ENCODE measurements around the gene EPB41L4A. TPM values are rescaled to one million over a fixed set of nuclear protein-coding genes. Genes with fewer than 3 reads are reported as not detected.
"Not testable (repeated sequence)": the region's sequence is repeated elsewhere in the genome, so short reads cannot be mapped to it uniquely, and the experiment has no call there.

EPB41L4A gene
- total RNA-seq, 1 experiment from 2014 or later: 0.87 TPM

DNA sequence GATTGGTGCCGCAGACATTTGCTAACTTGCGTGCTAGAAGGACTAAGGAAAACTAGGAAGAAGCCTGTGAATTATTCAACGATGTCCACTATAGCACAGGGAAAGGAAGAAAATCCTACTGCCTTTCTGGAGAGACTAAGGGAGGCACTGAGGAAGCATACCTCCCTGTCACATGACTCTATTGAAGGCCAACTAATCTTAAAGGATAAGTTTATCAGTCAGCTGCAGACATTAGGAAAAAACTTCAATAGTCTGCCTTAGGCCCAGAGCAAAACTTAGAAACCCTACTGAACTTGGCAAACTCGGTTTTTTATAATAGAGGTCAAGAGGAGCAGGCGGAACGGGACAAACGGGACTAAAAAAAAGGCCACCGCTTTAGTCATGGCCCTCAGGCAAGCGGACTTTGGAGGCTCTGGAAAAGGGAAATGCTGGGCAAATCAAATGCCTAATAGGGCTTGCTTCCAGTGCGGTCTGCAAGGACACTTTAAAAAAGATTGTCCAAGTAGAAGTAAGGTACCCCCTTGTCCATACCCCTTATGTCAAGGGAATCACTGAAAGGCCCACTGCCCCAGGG is 28.2 kb upstream of the EPB41L4A start:
- ATAC-seq; H3K4me3 ChIP-seq (ENCODE audit: low read depth in 2 of 2, low read length in 2 of 2); H3K4me1 ChIP-seq (ENCODE audit: control insufficient read depth, insufficient read depth, low read length); in situ Hi-C loops (cut with HindIII; ENCODE audit: low pct_unique_long_range_greater_than_20kb, low sequenced_read_pairs); BruUV-seq (replicated peaks); H3K27ac ChIP-seq (ENCODE audit: low read length); intact Hi-C loops (cut with micrococcal nuclease; ENCODE audit: unreplicated experiment); CTCF ChIA-PET; H3K36me3 ChIP-seq (ENCODE audit: control insufficient read depth, insufficient read depth, low read length); H3K27me3 ChIP-seq (ENCODE audit: control insufficient read depth, insufficient read depth, low read length); H3K9me3 ChIP-seq (ENCODE audit: control insufficient read depth, insufficient read depth, low read depth, low read length); POLR2A ChIA-PET; DNase-seq (ENCODE audit: low read depth, low spot score): not testable (repeated sequence)

DNA sequence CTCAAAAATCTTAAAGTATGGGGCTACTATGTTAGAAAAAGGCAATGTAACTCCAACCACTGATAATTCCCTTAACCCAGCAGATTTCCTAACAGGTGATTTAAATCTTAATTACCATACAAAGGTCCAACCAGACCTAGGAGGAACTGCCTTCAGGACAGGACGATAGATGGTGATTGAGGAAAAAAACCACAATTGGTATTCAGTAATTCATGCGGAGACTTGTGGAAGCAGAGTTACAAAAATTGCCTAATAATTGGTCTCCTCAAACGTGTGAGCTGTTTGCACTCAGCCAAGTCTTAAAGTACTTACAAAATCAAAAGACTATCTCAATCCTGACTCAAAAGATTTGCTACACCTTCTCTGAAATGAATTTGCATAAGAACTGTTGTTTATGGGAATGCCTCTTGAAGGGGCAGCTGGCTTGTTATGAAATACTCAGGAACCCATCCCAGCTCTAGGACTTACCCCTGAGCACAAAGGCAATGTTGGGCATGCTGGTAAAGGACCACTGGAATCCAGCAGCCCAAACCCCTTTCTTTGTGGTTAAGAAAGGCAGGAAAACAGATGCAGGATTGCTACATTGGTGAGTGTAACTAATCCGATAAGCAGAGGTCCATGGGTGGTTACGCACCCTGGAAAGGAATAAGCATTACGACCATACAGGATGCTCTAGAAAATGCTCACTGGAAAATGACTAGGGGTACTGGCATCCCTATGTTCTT is 26.7 kb upstream of the EPB41L4A start:
- ATAC-seq: no peak
- POLR2A ChIA-PET: no interaction called here
- CTCF ChIA-PET: no interaction called here

DNA sequence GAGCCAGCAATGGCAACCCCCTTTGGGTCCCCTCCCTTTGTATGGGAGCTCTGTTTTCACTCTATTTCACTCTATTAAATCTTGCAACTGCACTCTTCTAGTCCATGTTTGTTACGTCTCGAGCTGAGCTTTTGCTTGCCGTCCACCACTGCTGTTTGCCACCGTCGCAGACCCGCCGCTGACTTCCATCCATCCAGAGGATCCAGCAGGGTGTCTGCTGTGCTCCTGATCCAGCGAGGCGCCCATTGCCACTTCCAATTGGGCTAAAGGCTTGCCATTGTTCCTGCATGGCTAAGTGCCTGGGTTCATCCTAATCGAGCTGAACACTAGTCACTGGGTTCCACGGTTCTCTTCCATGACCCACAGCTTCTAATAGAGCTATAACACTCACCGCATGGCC is 24.9 kb upstream of the EPB41L4A start:
- H3K4me1 ChIP-seq (ENCODE audit: control insufficient read depth, insufficient read depth, low read length); ATAC-seq; CTCF ChIA-PET; in situ Hi-C loops (cut with HindIII; ENCODE audit: low pct_unique_long_range_greater_than_20kb, low sequenced_read_pairs); H3K27ac ChIP-seq (ENCODE audit: low read length); H3K4me3 ChIP-seq (ENCODE audit: low read depth in 2 of 2, low read length in 2 of 2); intact Hi-C loops (cut with micrococcal nuclease; ENCODE audit: unreplicated experiment); H3K27me3 ChIP-seq (ENCODE audit: control insufficient read depth, insufficient read depth, low read length); POLR2A ChIA-PET; BruUV-seq (replicated peaks); H3K36me3 ChIP-seq (ENCODE audit: control insufficient read depth, insufficient read depth, low read length); DNase-seq (ENCODE audit: low read depth, low spot score); H3K9me3 ChIP-seq (ENCODE audit: control insufficient read depth, insufficient read depth, low read depth, low read length): not testable (repeated sequence)

More for the DNA sequence above, 26.7 kb upstream of the EPB41L4A start:
- Histone ChIP-seq H3K36me3 (ENCODE audit: control insufficient read depth, insufficient read depth, low read length) (no peaks in the 10 kb centered on the region), H3K27me3 (ENCODE audit: control insufficient read depth, insufficient read depth, low read length) (no peaks in the 10 kb centered on the region), H3K4me1 (ENCODE audit: control insufficient read depth, insufficient read depth, low read length) (no peaks in the 10 kb centered on the region), H3K27ac (ENCODE audit: low read length) (no peak overlapping the region), H3K4me3 (ENCODE audit: low read depth in 2 of 2, low read length in 2 of 2) (no peak overlapping the region), H3K9me3 (ENCODE audit: control insufficient read depth, insufficient read depth, low read depth, low read length) (no peaks in the 10 kb centered on the region)
- TF ChIP-seq POLR2AphosphoS5 (IDR thresholded peaks at IDR 0.05; ENCODE audit: low read depth, low read length) (no peak), TCF7L2 (IDR thresholded peaks at IDR 0.05; ENCODE audit: low read depth, low read length) (no peak), SIN3A (IDR thresholded peaks at IDR 0.05; ENCODE audit: borderline replicate concordance, insufficient read depth, low read depth, low read length) (no peak)
- TF ChIP-seq, protein P1, sequence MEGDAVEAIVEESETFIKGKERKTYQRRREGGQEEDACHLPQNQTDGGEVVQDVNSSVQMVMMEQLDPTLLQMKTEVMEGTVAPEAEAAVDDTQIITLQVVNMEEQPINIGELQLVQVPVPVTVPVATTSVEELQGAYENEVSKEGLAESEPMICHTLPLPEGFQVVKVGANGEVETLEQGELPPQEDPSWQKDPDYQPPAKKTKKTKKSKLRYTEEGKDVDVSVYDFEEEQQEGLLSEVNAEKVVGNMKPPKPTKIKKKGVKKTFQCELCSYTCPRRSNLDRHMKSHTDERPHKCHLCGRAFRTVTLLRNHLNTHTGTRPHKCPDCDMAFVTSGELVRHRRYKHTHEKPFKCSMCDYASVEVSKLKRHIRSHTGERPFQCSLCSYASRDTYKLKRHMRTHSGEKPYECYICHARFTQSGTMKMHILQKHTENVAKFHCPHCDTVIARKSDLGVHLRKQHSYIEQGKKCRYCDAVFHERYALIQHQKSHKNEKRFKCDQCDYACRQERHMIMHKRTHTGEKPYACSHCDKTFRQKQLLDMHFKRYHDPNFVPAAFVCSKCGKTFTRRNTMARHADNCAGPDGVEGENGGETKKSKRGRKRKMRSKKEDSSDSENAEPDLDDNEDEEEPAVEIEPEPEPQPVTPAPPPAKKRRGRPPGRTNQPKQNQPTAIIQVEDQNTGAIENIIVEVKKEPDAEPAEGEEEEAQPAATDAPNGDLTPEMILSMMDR (IDR thresholded peaks at IDR 0.05): no peak
- TF ChIP-seq, protein P2, sequence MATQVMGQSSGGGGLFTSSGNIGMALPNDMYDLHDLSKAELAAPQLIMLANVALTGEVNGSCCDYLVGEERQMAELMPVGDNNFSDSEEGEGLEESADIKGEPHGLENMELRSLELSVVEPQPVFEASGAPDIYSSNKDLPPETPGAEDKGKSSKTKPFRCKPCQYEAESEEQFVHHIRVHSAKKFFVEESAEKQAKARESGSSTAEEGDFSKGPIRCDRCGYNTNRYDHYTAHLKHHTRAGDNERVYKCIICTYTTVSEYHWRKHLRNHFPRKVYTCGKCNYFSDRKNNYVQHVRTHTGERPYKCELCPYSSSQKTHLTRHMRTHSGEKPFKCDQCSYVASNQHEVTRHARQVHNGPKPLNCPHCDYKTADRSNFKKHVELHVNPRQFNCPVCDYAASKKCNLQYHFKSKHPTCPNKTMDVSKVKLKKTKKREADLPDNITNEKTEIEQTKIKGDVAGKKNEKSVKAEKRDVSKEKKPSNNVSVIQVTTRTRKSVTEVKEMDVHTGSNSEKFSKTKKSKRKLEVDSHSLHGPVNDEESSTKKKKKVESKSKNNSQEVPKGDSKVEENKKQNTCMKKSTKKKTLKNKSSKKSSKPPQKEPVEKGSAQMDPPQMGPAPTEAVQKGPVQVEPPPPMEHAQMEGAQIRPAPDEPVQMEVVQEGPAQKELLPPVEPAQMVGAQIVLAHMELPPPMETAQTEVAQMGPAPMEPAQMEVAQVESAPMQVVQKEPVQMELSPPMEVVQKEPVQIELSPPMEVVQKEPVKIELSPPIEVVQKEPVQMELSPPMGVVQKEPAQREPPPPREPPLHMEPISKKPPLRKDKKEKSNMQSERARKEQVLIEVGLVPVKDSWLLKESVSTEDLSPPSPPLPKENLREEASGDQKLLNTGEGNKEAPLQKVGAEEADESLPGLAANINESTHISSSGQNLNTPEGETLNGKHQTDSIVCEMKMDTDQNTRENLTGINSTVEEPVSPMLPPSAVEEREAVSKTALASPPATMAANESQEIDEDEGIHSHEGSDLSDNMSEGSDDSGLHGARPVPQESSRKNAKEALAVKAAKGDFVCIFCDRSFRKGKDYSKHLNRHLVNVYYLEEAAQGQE (IDR thresholded peaks at IDR 0.05; ENCODE audit: insufficient read depth in 1 of 2, low read depth in 2 of 2, low read length in 1 of 2): no peak
- DNase-seq (ENCODE audit: low read depth, low spot score): no peak
- intact Hi-C loops (cut with micrococcal nuclease; ENCODE audit: unreplicated experiment): no loop called here
- BruUV-seq (replicated peaks): no TSS peak
- in situ Hi-C loops (cut with HindIII; ENCODE audit: low pct_unique_long_range_greater_than_20kb, low sequenced_read_pairs): no loop called here
